ENCODE measurements around the gene CDC42BPG.

CDC42BPG gene

GRCh38 chr11:64844330-64845128, at the start of gene CDC42BPG:
Gene CDC42BPG, minus strand, starts transcription at chr11:64844653. Its CDS starts 84 bp downstream, at chr11:64844569.
- peak in 1 of 2 donors; percentile 21 for DNase-seq

- no peak for DNase-seq
Measured at GRCh38 chr11:64893194-64894069, 49.0 kb upstream of the CDC42BPG start.

- DNase-seq: no peak
Measured at GRCh38 chr11:64892838-64893193, 48.4 kb upstream of the CDC42BPG start.

- DNase-seq: no peak
Measured at GRCh38 chr11:64892411-64892831, 48.0 kb upstream of the CDC42BPG start.

- no peak for DNase-seq
Measured at GRCh38 chr11:64891880-64892279, 47.4 kb upstream of the CDC42BPG start.

GRCh38 chr11:64891215-64891848, 46.9 kb upstream of the CDC42BPG start:
- DNase-seq: no peak

GRCh38 chr11:64890522-64890939, 46.1 kb upstream of the CDC42BPG start:
- DNase-seq: no peak

- no peak for DNase-seq
Measured at GRCh38 chr11:64888729-64889511, 44.5 kb upstream of the CDC42BPG start.

- no peak for DNase-seq
Measured at GRCh38 chr11:64888406-64888728, 43.9 kb upstream of the CDC42BPG start.

- DNase-seq: peak; percentile 57 to 68
Measured at GRCh38 chr11:64887757-64888405, 43.4 kb upstream of the CDC42BPG start.

GRCh38 chr11:64887234-64887756, 42.8 kb upstream of the CDC42BPG start:
- DNase-seq: no peak

GRCh38 chr11:64885367-64886286, 41.2 kb upstream of the CDC42BPG start:
- peak; percentile 12 to 59 for DNase-seq

- no peak for DNase-seq
Measured at GRCh38 chr11:64884019-64884418, 39.6 kb upstream of the CDC42BPG start.

- no peak for DNase-seq
Measured at GRCh38 chr11:64883575-64883974, 39.1 kb upstream of the CDC42BPG start.

GRCh38 chr11:64882243-64882642, 37.8 kb upstream of the CDC42BPG start:
- no peak for DNase-seq

GRCh38 chr11:64881476-64881875, 37.0 kb upstream of the CDC42BPG start:
- no peak for DNase-seq

GRCh38 chr11:64880240-64881001, 36.0 kb upstream of the CDC42BPG start:
- DNase-seq: peak in 1 of 2 donors; percentile 63

GRCh38 chr11:64879244-64879900, 34.9 kb upstream of the CDC42BPG start:
- DNase-seq: peak in 1 of 2 donors; percentile 78

All from bone marrow (tissue), 2 donors.